ENCODE results near the gene ZSWIM2.

- TF ChIP-seq CTCF (IDR thresholded peaks at IDR 0.05): no peak
- no peak for TF ChIP-seq POLR2A (IDR thresholded peaks at IDR 0.05)
These were observed 26.6 kb downstream of the ZSWIM2 start for GRCh38 chr2:186822323-186822722.
